AG20443 (cell line): ENCODE data around the gene PDCD7.
"Not testable (repeated sequence)": the region's sequence is repeated elsewhere in the genome, so short reads cannot be mapped to it uniquely, and the experiment has no call there.

Experiments
- DNase-seq: peaks from one replicate; pipeline ENCODE4 v3.0.0; 2012; ENCODE audit warnings: low spot score, mixed read lengths

Gene PDCD7

DNA sequence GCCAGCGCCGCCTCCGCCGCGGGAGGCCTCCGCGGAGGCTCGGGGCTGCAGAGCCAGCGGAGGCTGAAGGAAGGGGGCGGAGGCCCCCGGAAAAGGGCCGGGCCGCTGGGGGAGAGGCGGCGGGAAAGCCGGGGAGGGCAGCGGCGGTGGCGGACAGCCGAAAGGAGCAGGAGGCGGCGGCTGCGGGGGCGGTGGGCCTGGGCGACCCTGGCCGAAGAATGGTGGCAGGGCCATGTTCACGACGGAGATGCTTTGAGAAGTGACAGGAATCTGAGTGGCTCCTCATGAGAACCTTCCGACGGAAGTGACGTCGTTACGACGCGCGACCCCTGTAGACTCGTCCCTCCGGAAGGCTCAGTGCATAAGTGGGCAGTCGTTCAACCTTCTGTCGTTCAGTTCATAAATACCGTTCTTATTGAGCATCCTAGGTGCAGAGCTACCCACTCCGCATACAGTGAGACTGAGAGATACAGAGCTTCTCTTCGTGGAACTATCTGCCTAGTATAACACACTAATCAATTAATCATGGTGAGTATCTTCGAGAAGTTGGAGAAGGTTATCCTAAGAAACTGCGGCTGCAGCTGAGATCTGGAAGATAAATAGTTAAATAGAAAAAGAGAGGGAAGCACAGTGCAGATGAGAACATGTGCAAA, at the start of gene PDCD7:
TSS of gene PDCD7 (minus strand) at position 261 of the 653 bp plus-strand sequence. CDS start at position 234, 27 bp downstream.
- DNase-seq = peak; percentile 98

DNA sequence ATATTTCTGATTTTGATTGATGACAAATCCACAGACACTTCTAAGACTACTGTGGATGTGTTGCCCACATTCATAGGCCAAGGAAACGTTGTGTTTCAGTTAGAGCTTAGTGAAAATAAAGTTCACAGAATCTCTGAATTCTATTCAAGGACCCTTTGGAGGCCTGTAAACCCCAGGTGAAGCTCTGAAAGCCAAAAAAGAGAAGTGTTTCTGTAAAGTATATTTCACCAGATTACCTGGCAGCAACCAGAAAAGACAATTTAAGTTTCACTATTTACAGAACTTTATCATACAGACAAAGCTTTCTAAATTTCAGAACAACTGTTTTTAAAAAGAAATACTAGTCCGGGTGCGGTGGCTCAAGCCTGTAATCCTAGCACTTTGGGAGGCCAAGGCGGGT, 48.9 kb upstream of the PDCD7 start:
- no peak for DNase-seq

DNA sequence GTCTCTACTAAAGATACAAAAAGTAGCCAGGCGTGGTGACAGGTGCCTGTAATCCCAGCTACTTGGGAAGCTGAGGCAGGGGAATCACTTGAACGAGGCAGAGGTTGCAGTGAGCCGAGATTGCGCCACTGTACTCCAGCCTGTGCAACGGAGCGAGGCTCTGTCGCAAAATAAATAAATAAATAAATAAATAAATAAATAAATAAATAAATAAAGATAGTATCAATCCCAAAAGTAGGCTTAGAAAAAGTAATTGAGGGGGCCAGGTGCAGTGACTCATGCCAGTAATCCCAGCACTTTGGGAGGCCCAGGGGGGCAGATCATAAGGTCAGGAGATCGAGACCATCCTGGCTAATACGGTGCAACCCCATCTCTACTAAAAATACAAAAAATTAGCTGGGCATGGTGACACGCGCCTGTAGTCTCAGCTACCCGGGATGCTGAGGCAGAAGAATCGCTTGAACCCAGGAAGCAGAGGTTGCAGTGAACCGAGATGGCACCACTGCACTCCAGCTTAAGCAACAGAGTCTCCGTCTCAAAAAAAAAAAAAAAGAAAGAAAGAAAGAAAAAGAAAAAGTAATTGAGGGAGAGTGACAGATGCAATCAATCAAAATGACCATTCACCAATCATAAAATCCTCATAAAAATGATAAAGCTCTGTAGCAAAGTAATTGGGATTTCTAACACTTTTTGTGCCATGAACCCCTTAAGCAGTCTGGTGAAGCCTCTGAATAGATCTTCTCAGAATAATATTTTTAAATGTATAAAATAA, 48.2 kb upstream of the PDCD7 start:
- not testable (repeated sequence) for DNase-seq

DNA sequence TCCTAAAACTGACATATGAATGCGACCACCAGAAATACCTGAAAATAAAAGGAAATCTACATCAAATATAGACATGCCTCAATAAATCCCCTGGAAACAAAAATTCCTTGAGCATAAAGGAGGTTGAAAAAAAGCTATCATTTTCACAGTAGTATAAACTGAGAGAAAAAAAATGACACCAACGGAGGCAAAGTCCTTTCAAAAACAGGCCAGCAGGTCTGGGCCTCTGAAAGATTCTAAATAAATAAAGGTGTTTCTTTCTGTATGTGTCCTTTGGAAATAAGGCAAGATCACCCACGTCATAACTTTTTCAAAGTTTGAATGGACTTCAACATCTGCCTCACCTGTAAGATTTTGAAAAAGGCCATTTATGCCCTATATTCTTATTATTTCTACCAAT, 46.6 kb upstream of the PDCD7 start:
- no peak for DNase-seq

DNA sequence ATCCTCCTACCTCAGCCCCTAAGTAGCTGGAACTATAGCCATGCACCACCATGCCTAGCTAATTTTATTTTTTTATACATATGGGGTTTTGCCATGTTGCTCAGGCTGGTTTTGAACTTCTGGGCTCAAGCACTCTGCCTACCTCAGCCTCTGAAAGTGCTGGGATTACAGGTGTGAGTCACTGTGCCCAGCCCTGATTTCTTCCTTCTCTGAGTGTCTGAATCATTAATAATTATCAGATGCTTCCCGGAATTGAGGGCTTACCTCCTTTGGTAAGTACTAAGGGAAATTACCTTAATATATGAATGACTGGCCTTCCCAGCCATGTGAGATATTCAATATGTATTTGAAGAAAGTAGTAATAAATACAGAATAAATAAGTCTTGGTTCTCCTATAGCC, 44.3 kb upstream of the PDCD7 start:
- DNase-seq = no peak

DNA sequence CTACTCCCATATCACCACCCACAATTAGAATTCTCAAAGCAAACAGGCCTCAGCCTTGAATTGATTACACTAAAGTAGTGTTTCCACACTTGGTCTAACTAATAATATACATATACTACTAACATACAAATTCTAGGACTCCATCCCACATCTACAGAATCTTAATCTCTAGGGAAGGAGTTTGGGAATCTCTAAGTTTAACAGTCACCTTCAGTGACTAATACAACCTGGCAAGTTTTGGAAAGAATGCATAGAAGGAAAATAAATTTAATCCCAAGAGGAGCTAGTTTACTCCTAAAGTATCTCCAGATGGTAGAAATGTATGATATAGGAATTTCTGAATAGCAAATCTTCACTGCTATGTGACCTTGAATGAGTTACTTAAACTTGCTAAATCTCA, 42.4 kb upstream of the PDCD7 start:
- no peak for DNase-seq

GRCh38 chr15:65175511-65175910, 41.9 kb upstream of the PDCD7 start:
- no peak for DNase-seq

- no peak for DNase-seq
Measured at GRCh38 chr15:65174509-65174908, 40.9 kb upstream of the PDCD7 start.

DNA sequence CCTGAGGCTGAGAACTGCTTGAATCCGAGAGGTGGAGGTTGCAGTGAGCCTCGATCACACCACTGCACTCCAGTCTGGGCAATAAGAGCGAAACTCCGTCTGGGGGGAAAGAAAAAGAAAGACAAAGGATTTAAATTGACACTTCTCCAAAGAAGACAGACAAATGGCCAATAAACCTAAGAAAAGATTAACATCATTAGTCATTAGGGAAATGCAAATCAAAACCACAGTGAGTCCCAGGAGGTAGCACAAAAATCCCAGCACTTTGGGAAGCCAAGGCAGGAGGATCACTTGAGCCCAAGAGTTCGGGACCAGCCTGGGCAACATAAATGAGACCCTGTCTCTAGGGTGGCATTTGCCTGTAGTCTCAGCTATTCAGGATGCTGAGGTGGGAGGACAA, 38.9 kb upstream of the PDCD7 start:
- no peak for DNase-seq

DNA sequence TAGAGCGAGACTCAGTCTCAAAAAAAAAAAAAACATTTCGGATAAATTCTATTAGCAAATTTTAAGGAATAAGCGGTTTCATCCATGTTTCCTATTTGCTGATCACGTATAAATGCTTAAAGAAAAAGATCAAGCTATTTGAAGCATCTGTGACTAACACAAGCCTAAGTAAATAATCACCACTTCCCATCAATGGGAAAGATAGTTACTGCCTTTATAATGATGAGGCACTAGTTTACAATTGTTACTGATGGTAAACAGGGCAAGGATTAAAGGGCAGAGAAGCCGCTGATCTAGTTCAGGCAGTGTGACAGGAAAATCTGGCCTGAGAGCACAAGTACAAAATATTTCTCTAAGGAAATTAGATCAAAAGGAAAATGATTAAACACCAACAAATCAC, 37.8 kb upstream of the PDCD7 start:
- no peak for DNase-seq

DNA sequence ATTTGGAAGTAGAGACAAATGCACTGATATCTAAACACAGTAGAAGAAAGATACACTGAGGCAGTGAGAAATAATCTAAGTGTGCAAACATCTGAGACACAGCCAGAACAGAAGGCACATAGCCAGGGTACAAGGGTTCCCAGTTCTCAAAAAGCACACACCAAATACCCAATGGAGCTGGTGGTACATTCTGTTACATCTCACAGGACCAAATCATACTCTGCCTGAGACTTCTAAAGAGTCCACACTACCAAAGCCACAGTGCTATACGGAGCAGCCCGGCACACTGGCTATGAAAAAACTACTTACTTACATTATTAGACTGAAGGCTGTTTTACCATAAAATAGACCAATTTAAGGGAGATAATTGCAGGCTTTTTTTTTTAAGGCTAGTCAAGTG, 32.3 kb upstream of the PDCD7 start:
- no peak for DNase-seq

GRCh38 chr15:65164139-65164538, 30.5 kb upstream of the PDCD7 start:
- DNase-seq = no peak

DNA sequence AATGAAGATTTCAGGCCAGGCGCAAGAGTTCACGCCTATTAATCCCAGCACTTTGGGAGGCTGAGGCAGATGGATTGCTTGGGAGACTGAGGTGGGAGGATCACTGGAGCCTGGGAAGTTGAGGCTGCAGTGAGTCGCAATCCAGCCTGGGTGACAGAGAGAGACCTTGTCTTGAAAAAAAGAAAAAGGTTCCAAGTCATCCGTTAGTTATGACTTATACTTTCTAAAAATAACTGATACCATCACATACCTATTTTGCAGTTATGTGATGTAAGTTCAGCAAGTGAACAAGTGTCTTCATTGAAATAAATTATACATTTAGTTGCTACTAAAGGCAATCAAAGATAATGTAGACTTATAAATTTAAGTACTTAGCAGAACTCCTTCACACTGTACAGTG, 29.4 kb upstream of the PDCD7 start:
- DNase-seq = no peak

GRCh38 chr15:65156692-65157091, 23.1 kb upstream of the PDCD7 start:
- no peak for DNase-seq

DNA sequence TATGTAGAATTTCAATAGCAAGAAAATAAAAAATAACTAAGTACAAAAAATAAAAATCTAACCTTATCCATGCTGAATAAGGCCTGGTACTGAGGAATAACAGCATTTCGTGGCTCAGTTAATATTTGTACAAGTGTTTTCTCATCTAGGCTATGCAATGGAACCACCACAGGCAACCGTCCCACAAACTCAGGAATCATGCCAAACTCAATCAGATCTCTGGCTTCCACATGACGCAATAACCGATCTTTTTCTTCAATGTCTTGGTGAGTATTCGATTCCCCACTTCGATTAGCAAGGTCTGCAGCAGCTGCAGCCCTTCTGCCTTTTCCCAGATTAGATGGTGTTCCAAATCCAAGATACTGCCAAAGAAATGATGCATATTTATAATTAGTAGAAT, 21.1 kb upstream of the PDCD7 start:
- DNase-seq = no peak

DNA sequence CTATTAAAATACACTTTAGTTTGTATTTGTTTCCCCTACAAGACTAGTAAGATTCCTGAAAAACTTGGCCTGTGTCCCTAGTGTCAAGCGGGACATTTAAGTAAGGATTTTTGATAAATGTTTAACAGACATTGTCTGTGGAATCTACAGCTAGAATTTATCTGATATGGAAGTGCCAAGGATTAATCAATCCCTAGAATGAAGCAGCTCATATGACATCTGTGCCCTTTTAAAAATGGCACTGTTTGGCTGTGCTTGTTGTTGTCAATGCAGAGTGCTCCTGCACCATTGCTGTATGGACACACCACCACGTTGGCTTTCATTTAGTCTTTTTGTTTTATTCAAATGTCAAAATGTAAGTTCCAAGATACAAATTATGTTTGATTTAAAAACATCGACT, 14.3 kb upstream of the PDCD7 start:
- DNase-seq = no peak

- no peak for DNase-seq
Measured at GRCh38 chr15:65146438-65146837, 12.8 kb upstream of the PDCD7 start.

GRCh38 chr15:65138631-65139030, 5.0 kb upstream of the PDCD7 start:
- DNase-seq = not testable (repeated sequence)

DNA sequence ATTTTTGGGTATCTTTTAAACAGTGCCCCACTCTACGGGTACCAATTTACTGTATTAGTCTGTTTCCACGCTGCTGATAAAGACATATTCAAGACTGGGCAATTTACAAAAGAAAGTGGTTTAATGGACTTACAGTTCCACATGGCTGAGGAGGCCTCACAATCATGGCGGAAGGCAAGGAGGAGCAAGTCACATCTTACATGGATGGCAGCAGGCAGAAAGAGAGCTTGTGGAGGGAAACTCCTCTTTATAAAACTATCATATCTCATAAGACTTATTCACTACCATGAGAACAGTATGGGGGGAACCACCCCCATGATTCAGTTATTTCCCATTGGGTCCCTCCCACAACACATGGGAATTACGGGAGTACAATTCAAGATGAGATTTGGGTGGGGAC, 4.3 kb upstream of the PDCD7 start:
- not testable (repeated sequence) for DNase-seq

GRCh38 chr15:65137089-65137488, 3.5 kb upstream of the PDCD7 start:
- not testable (repeated sequence) for DNase-seq

GRCh38 chr15:65134538-65134937, 930 bp upstream of the PDCD7 start:
- DNase-seq = no peak

GRCh38 chr15:65132878-65133547, 595 bp downstream of the PDCD7 start:
- peak; percentile 90 for DNase-seq

GRCh38 chr15:65130941-65131340, 2.7 kb downstream of the PDCD7 start:
- DNase-seq = no peak
